GM12875 (cell line): Measurements from ENCODE around the gene GPBP1.
A peak's percentile ranks its signal among the peaks of the same experiment; 100 is the strongest.

Source experiments
- H3K4me3 ChIP-seq: one replicate; pipeline ENCODE4 v1.5.1; 2011; ENCODE audit warnings: low read depth, low read length, control low read depth
- TF ChIP-seq, protein P1 (sequence below): IDR thresholded peaks from 2 replicates; pipeline ENCODE4 v1.5.1; 2011; ENCODE audit warnings: low read depth, mild to moderate bottlenecking, control low read depth, inconsistent platforms, low read length, moderate library complexity, borderline replicate concordance; ENCODE audit not compliant: insufficient read depth

GPBP1 gene

DNA sequence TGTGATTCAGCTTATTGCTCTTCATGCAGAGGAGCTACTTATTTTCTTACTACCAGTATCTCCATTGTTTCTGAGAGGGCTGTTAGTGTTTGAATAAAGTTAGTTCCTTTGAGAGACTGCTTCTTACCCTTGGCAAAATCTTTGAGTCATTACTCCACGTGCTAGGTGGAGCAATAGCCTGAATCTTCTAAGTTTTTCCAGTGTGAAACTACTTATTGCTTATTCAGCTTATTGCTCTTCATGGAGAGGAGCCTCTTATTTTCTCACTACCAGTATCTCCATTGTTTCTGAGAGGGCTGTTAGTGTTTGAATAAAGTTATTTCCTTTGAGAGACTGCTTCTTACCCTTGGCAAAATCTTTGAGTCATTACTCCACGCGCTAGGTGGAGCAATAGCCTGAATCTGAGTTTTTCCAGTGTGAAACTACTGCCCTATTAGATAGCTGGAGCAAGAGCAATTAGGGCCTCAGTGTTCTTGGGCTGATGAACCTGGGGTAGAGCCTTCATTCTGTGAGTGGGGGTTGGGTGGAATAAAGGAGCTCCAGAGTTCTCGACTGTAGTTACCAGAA is 41.9 kb downstream of the GPBP1 start:
- H3K4me3 ChIP-seq, result no peak overlapping the region
- TF ChIP-seq, protein P1, sequence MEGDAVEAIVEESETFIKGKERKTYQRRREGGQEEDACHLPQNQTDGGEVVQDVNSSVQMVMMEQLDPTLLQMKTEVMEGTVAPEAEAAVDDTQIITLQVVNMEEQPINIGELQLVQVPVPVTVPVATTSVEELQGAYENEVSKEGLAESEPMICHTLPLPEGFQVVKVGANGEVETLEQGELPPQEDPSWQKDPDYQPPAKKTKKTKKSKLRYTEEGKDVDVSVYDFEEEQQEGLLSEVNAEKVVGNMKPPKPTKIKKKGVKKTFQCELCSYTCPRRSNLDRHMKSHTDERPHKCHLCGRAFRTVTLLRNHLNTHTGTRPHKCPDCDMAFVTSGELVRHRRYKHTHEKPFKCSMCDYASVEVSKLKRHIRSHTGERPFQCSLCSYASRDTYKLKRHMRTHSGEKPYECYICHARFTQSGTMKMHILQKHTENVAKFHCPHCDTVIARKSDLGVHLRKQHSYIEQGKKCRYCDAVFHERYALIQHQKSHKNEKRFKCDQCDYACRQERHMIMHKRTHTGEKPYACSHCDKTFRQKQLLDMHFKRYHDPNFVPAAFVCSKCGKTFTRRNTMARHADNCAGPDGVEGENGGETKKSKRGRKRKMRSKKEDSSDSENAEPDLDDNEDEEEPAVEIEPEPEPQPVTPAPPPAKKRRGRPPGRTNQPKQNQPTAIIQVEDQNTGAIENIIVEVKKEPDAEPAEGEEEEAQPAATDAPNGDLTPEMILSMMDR, result no peak

- H3K4me3 ChIP-seq, result no peak overlapping the region
- TF ChIP-seq, protein P1, result no peak
Observed at GRCh38 chr5:57216714-57217113, 42.9 kb downstream of the GPBP1 start.

- H3K4me3 ChIP-seq, result no peak overlapping the region
- TF ChIP-seq, protein P1, result no peak
Observed at GRCh38 chr5:57219386-57219785, 45.5 kb downstream of the GPBP1 start.

DNA sequence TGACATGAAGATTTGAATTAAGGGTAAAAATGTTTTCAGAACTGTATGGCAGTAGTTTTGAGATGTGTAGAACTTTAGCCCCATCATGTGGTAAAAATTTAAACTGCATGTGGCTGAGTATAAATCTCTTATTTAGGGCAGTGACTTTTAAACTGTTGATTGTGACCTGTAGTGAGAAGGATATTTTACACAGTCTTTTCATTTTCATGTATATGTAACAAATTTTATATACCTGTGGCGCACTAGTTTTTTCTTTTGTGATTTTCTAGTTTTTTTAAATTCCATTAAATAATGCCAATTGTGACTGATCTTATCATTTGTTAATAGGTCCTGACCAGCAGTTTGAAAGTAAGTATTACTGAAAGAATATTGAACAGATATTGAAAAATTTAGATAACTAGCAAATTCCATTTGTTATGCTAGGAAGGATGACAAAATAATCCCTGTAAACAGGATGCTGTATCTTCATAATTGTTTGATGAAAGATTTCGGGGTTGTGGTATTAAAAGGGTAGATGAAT is 47.2 kb downstream of the GPBP1 start:
- H3K4me3 ChIP-seq, result no peak overlapping the region
- TF ChIP-seq, protein P1, result peak; percentile 40; the same call in 1 of the 2 replicates

DNA sequence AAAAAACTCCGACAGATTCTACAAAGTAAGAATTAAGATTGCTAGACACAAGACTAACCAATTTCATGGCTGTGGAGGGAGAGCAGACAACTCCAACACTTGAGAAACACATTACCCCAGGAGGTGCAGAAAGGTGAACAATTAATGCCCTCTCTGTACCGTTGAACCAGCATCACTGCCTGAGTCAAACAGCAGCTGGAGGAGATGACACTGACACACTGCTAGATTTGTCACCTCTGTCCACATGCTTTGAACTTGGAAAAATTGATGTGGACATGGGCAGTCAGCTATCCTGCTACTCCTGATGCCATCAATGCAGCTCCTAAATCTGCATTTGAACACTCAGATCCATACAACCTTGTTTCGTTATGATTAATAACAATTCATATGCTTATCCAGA is 51.7 kb downstream of the GPBP1 start:
- TF ChIP-seq, protein P1, result no peak
- no peak overlapping the region for H3K4me3 ChIP-seq

DNA sequence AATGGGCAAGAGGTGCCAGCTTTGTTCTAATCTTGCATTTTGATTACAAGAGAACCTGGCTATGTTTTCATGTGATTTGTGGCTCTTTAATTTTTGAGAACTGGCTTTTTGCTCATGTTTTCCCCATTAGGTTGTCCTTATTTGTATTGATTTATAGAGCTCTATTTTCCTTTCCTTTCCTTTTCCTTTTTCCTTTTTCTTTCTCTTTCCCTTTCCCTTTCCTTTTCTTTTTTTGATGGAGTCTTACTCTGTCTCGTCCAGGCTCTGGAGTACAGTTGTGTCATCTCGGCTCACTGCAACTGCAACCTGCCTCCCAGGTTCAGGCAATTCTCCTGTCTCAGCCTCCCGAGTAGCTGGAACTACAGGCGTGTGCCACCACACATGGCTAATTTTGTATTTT is 55.5 kb downstream of the GPBP1 start:
- TF ChIP-seq, protein P1, result no peak

DNA sequence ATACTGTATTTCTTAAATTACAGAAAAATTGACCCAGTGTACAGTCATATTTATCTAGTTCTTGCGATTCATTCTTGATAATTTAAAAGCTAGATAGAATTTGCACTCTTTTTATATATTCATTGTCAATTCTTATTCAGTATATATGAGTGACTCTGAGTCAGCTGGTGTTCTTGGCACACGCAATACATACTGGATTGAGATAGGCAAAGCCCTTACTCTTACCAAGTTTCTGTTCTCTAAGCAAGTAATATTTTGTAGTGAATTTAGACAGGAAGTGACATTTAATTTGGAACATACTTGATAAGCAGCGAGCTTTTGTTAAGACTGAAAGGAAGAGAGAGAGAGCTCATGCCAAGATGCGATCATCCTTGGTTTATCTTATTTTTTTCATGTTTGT is 57.7 kb downstream of the GPBP1 start:
- no peak overlapping the region for H3K4me3 ChIP-seq
- TF ChIP-seq, protein P1, result no peak

More for the DNA sequence above, 55.5 kb downstream of the GPBP1 start:
- H3K4me3 ChIP-seq, result no peak overlapping the region
